ENCODE results near the gene MALAT1.
"Not testable (repeated sequence)": the region's sequence is repeated elsewhere in the genome, so short reads cannot be mapped to it uniquely, and the experiment has no call there.

The MALAT1 gene

GRCh38 chr11:65516135-65516968 lies 17.5 kb downstream of the MALAT1 start:
- in situ Hi-C loops (cut with HindIII; ENCODE audit: low sequenced_read_pairs), result no loop called here

- in situ Hi-C loops (cut with HindIII; ENCODE audit: low sequenced_read_pairs), result not testable (repeated sequence)
Observed at GRCh38 chr11:65518941-65519549, 20.2 kb downstream of the MALAT1 start.

- in situ Hi-C loops (cut with HindIII; ENCODE audit: low sequenced_read_pairs), result not testable (repeated sequence)
Observed at GRCh38 chr11:65521777-65522521, 23.1 kb downstream of the MALAT1 start.

- in situ Hi-C loops (cut with HindIII; ENCODE audit: low sequenced_read_pairs), result not testable (repeated sequence)
Observed at GRCh38 chr11:65522718-65523630, 24.1 kb downstream of the MALAT1 start.

GRCh38 chr11:65523631-65523968 lies 24.8 kb downstream of the MALAT1 start:
- in situ Hi-C loops (cut with HindIII; ENCODE audit: low sequenced_read_pairs), result not testable (repeated sequence)

GRCh38 chr11:65524014-65524740 lies 25.3 kb downstream of the MALAT1 start:
- in situ Hi-C loops (cut with HindIII; ENCODE audit: low sequenced_read_pairs), result no loop called here

- in situ Hi-C loops (cut with HindIII; ENCODE audit: low sequenced_read_pairs), result no loop called here
Observed at GRCh38 chr11:65524741-65525545, 26.1 kb downstream of the MALAT1 start, which contains the start of gene SCYL1. TSS of gene SCYL1 (plus strand) at chr11:65525083. CDS start at chr11:65525154, 71 bp downstream.

- in situ Hi-C loops (cut with HindIII; ENCODE audit: low sequenced_read_pairs), result no loop called here
Observed at GRCh38 chr11:65525546-65526480, 27.0 kb downstream of the MALAT1 start.

- in situ Hi-C loops (cut with HindIII; ENCODE audit: low sequenced_read_pairs), result no loop called here
Observed at GRCh38 chr11:65526744-65527143, 27.9 kb downstream of the MALAT1 start.

- in situ Hi-C loops (cut with HindIII; ENCODE audit: low sequenced_read_pairs), result no loop called here
Observed at GRCh38 chr11:65528819-65529350, 30.0 kb downstream of the MALAT1 start.

GRCh38 chr11:65529475-65530156 lies 30.8 kb downstream of the MALAT1 start:
- in situ Hi-C loops (cut with HindIII; ENCODE audit: low sequenced_read_pairs), result no loop called here

- in situ Hi-C loops (cut with HindIII; ENCODE audit: low sequenced_read_pairs), result no loop called here
Observed at GRCh38 chr11:65530157-65530496, 31.3 kb downstream of the MALAT1 start.

GRCh38 chr11:65532388-65533064 lies 33.7 kb downstream of the MALAT1 start:
- in situ Hi-C loops (cut with HindIII; ENCODE audit: low sequenced_read_pairs), result no loop called here

- in situ Hi-C loops (cut with HindIII; ENCODE audit: low sequenced_read_pairs), result no loop called here
Observed at GRCh38 chr11:65535102-65535501, 36.3 kb downstream of the MALAT1 start.

- in situ Hi-C loops (cut with HindIII; ENCODE audit: low sequenced_read_pairs), result no loop called here
Observed at GRCh38 chr11:65536412-65537295, 37.8 kb downstream of the MALAT1 start.

- in situ Hi-C loops (cut with HindIII; ENCODE audit: low sequenced_read_pairs), result no loop called here
Observed at GRCh38 chr11:65537296-65537597, 38.4 kb downstream of the MALAT1 start.

Data from endothelial cell of hepatic sinusoid (primary cell).